SK-N-SH treated with all-trans-retinoic acid at 6 μM for 48 hours (cell line): ENCODE measurements around the gene TSHZ3.

Experiments used
- ATAC-seq: fragments of 200-7000 bp; cut with Tn5 transposase; 3 replicates; pipeline ENCODE4 v1.9.1; 2020; ENCODE audit warnings: mild to moderate bottlenecking, moderate library complexity
- BACH2 ChIP-seq: fragments of 250-450 bp; sonication (Bioruptor Pico); IDR thresholded peaks from 2 replicates; pipeline ENCODE4 v1.9.0; 2021; ENCODE audit warnings: mild to moderate bottlenecking, borderline replicate concordance
- CREB5 ChIP-seq: fragments of 250-450 bp; sonication (Bioruptor Pico); IDR thresholded peaks from 2 replicates; pipeline ENCODE4 v1.5.1; 2020; ENCODE audit warnings: low read depth, mild to moderate bottlenecking, moderate library complexity
- ESRRG ChIP-seq: fragments of 250-450 bp; sonication (Bioruptor Pico); IDR thresholded peaks from 2 replicates; pipeline ENCODE4 v1.6.1; 2021; ENCODE audit warnings: mild to moderate bottlenecking
- GLIS3 ChIP-seq: fragments of 250-450 bp; sonication (Bioruptor Pico); IDR thresholded peaks from 2 replicates; pipeline ENCODE4 v1.5.0; 2020; ENCODE audit warnings: mild to moderate bottlenecking, moderate library complexity
- ISL1 ChIP-seq: fragments of 250-450 bp; sonication (Bioruptor Pico); IDR thresholded peaks from 2 replicates; pipeline ENCODE4 v2.1.2; 2022; ENCODE audit warnings: mild to moderate bottlenecking, moderate library complexity
- OSR1 ChIP-seq: fragments of 250-450 bp; sonication (Bioruptor Pico); IDR thresholded peaks from 2 replicates; pipeline ENCODE4 v1.8.0; 2022; ENCODE audit warnings: moderate library complexity, mild to moderate bottlenecking, inconsistent platforms
- PATZ1 ChIP-seq: fragments of 250-450 bp; sonication (Bioruptor Pico); IDR thresholded peaks from 2 replicates; pipeline ENCODE4 v1.8.0; 2020; ENCODE audit warnings: mild to moderate bottlenecking, moderate library complexity, borderline replicate concordance
- POU6F1 ChIP-seq: fragments of 250-450 bp; sonication (Bioruptor Pico); IDR thresholded peaks from 2 replicates; pipeline ENCODE4 v1.8.0; 2021; ENCODE audit warnings: low read depth, mild to moderate bottlenecking, moderate library complexity, borderline replicate concordance
- PPARA ChIP-seq: fragments of 250-450 bp; sonication (Bioruptor Pico); IDR thresholded peaks from 2 replicates; pipeline ENCODE4 v1.5.0; 2020; ENCODE audit warnings: mild to moderate bottlenecking, borderline replicate concordance
- RARB ChIP-seq: fragments of 250-450 bp; sonication (Bioruptor Pico); IDR thresholded peaks from 2 replicates; pipeline ENCODE4 v1.8.0; 2021; ENCODE audit warnings: mild to moderate bottlenecking, moderate library complexity
- TCF4 ChIP-seq: fragments of 250-450 bp; sonication (Bioruptor Pico); IDR thresholded peaks from 2 replicates; pipeline ENCODE4 v1.8.0; 2021; ENCODE audit warnings: mild to moderate bottlenecking, moderate library complexity, borderline replicate concordance
- TOX ChIP-seq: fragments of 250-450 bp; sonication (Bioruptor Pico); IDR thresholded peaks from 2 replicates; pipeline ENCODE4 v1.8.0; 2021; ENCODE audit warnings: mild to moderate bottlenecking, moderate library complexity, borderline replicate concordance
- TSHZ2 ChIP-seq: fragments of 250-450 bp; sonication (Bioruptor Pico); IDR thresholded peaks from 2 replicates; pipeline ENCODE4 v1.5.0; 2020; ENCODE audit warnings: mild to moderate bottlenecking, moderate library complexity
- ZC3H10 ChIP-seq: fragments of 250-450 bp; sonication (Bioruptor Pico); IDR thresholded peaks from 2 replicates; pipeline ENCODE4 v1.5.1; 2021; ENCODE audit warnings: mild to moderate bottlenecking, moderate library complexity
- ZFP3 ChIP-seq: fragments of 250-450 bp; sonication (Bioruptor Pico); IDR thresholded peaks from 2 replicates; pipeline ENCODE4 v1.5.0; 2020; ENCODE audit warnings: mild to moderate bottlenecking, moderate library complexity
- ZFP30 ChIP-seq: fragments of 450-650 bp; formaldehyde crosslinking; IDR thresholded peaks from 2 replicates; pipeline ENCODE4 v1.5.0; 2022; ENCODE audit warnings: mild to moderate bottlenecking, moderate library complexity
- ZNF565 ChIP-seq: fragments of 450-650 bp; formaldehyde crosslinking; conservative IDR thresholded peaks from 2 replicates; pipeline ENCODE4 v1.5.0; 2020; ENCODE audit warnings: low read depth, mild to moderate bottlenecking, moderate library complexity
- ZNF70 ChIP-seq: fragments of 450-650 bp; formaldehyde crosslinking; IDR thresholded peaks from 2 replicates; pipeline ENCODE4 v1.5.0; 2020; ENCODE audit warnings: mild to moderate bottlenecking, moderate library complexity
- ZNF8 ChIP-seq: fragments of 450-650 bp; formaldehyde crosslinking; IDR thresholded peaks from 2 replicates; pipeline ENCODE4 v1.5.0; 2020; ENCODE audit warnings: mild to moderate bottlenecking, moderate library complexity

TSHZ3 gene

GRCh38 chr19:31264041-31264778, 85.0 kb downstream of the TSHZ3 start (continued):
- TF ChIP-seq CREB5 (CRISPR knock-in tag) (no peak), OSR1 (CRISPR knock-in tag) (no peak), RARB (CRISPR knock-in tag) (no peak), ZNF565 (no peak)

- TF ChIP-seq POU6F1 (CRISPR knock-in tag) (no peak), TSHZ2 (CRISPR knock-in tag) (no peak), PATZ1 (no peak), ZFP30 (no peak), ISL1 (CRISPR knock-in tag) (no peak), TOX (CRISPR knock-in tag) (no peak), ZC3H10 (CRISPR knock-in tag) (no peak), ZNF8 (no peak), CREB5 (CRISPR knock-in tag) (no peak), OSR1 (CRISPR knock-in tag) (no peak), ZNF70 (CRISPR knock-in tag) (no peak), ZFP3 (CRISPR knock-in tag) (no peak)
- no peak for ATAC-seq
Measured at GRCh38 chr19:31263328-31263727, 85.9 kb downstream of the TSHZ3 start.

- no peak for TF ChIP-seq TCF4 (CRISPR knock-in tag)
- TF ChIP-seq ZNF70 (CRISPR knock-in tag) = no peak
- no peak for TF ChIP-seq PPARA (CRISPR knock-in tag)
- no peak for TF ChIP-seq ZFP3 (CRISPR knock-in tag)
- TF ChIP-seq BACH2 (CRISPR knock-in tag) = no peak
- no peak for TF ChIP-seq CREB5 (CRISPR knock-in tag)
- TF ChIP-seq RARB (CRISPR knock-in tag) = no peak
- TF ChIP-seq GLIS3 (CRISPR knock-in tag) = no peak
- no peak for TF ChIP-seq ESRRG
- peak; percentile 24; the same call in 1 of the 3 replicates for ATAC-seq
Measured at GRCh38 chr19:31262725-31263191, 86.5 kb downstream of the TSHZ3 start.
